T-helper 1 cell treated with Interleukin-12 subunit alpha and Interleukin-12 subunit beta and Interleukin-4 antibody, amounts not matched to agents 30 ng/mL and 1 ng/mL, for 36 hours (primary cell): ENCODE results near the gene PPP4R3B. TPM values are rescaled to one million over a fixed set of nuclear protein-coding genes. Genes with fewer than 3 reads are reported as not detected.

Source experiments
- intact Hi-C: fragments of 100-400 bp; cut with micrococcal nuclease; formaldehyde crosslinking; loops from one replicate; pipeline ENCODE4 v1.15.1; 2024
- total RNA-seq: library from RNA; stranded (reverse); gene quantifications from 2 replicates; pipeline ENCODE4 v1.2.3, GENCODE V29; 2022

PPP4R3B gene
- total RNA-seq, 1 donor from 2014 or later, result 90.7 TPM

- intact Hi-C loops, result loop anchor here (1.0 to 10.0 kb wide), 18 partner anchors 10 to 1753 kb away; partner anchors contain the start of genes ACYP2, ASB3, CCDC88A and CHAC2
Measured at GRCh38 chr2:55519938-55520885, 97.2 kb downstream of the PPP4R3B start.

GRCh38 chr2:55518841-55519165 is 98.6 kb downstream of the PPP4R3B start:
- intact Hi-C loops, result loop anchor here (1.0 to 10.0 kb wide), 18 partner anchors 11 to 1752 kb away; partner anchors contain the start of genes ACYP2, ASB3, CCDC88A and CHAC2

- intact Hi-C loops, result loop anchor here (10.0 kb wide), 1 partner anchor 927 kb away; no protein-coding TSS in a partner anchor
Measured at GRCh38 chr2:55511508-55512124, 105.8 kb downstream of the PPP4R3B start.

DNA sequence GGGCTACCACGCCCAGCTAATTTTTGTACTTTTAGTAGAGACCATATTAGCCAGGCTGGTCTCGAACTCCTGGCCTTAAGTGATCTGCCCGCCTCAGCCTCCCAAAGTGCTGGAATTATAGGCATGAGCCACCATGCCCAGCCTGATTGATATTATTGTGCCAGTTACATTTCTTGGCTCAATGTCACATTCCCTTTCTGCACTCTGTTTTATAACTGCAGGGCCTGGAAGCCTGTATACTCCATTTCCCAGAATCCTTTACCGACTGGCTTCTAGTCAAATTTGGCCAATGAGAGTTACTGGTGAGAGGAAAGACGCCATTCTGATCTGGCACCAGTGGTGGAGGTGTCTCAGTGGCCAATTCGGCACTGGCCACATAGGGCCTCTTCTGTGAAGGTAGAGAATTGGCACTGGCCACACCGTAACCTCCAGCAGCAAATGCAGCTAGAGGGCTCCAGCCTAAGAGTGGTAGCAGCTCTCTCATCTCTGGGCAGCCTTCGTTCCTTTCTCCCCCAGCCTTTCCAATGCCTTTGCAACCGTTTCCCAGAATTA is 114.8 kb downstream of the PPP4R3B start:
- intact Hi-C loops, result no loop called here

GRCh38 chr2:55500025-55500424 is 117.4 kb downstream of the PPP4R3B start:
- intact Hi-C loops, result no loop called here

DNA sequence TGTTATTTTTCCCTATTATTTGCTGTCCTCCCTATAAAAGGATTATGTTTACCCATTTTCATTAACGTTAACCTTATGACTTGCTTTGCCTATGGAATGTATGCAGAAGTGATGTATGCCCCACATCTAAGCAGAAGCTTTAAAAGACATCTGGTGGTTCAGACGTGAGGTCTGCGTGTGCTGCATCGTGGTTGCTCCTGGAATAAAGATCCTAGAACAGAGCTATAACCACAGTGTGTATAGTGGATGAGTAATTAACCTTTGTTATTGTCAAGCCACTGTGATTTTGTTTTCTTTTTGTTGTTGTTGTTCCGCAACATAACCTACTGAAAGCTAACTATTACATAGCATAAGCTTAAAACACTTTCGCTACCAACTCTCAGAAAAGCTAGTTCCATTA is 118.8 kb downstream of the PPP4R3B start:
- intact Hi-C loops, result no loop called here

Other genes starting within 250 kb of the PPP4R3B start
- gene CCDC88A, start 197.8 kb downstream of the PPP4R3B start, total RNA-seq, result 6.8 and 7.2 TPM in 2 replicates
- gene CFAP36, start 97.9 kb downstream of the PPP4R3B start, total RNA-seq, result 20.9 and 24.2 TPM in 2 replicates
- 34.4 and 47.7 TPM in 2 replicates for gene PNPT1, start 76.2 kb upstream of the PPP4R3B start, total RNA-seq